Effector CD8-positive, alpha-beta T cell (primary cell): ENCODE results near the gene TMX1.

ENCODE experiments used
- DNase-seq: peaks from one replicate; lab custom pipeline; 2025; lab: John Stamatoyannopoulos, UW

Gene TMX1

DNA sequence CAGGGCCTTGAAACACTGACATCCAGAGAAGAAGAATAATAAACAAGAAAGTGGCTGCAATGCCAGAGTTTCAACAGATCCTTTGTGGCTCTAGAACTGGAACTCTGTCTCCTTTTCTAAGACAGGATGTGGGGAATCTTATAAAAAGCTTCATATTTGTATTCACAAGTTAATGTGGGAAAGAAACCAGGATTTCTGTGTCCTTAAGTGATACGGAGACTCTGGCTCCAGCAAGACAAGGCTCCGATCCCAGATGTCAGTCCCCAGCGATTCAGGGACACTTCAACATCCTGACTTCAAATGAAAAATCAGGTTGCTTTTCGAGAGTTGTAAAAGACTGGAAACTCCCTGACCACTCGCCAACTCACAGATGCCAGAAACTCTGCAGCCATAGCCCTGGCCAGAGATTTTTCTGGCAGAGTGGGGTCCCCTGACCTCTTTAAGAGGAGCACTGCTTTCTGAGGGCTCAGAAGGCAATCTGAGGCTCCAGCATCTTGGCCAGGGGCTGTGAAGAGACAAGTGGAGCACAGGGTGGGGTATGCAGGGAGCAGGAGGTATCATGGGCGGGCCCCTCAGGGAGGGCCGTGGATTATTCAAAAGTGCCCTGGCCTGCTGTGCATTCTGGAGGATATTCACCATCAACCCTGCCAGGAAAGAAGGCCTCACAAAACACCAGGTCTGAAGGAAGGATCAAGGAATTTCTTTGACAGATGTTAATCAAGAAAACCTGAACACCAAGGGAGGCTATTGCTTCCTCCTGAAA, 53.3 kb downstream of the TMX1 start:
- DNase-seq, result no peak

DNA sequence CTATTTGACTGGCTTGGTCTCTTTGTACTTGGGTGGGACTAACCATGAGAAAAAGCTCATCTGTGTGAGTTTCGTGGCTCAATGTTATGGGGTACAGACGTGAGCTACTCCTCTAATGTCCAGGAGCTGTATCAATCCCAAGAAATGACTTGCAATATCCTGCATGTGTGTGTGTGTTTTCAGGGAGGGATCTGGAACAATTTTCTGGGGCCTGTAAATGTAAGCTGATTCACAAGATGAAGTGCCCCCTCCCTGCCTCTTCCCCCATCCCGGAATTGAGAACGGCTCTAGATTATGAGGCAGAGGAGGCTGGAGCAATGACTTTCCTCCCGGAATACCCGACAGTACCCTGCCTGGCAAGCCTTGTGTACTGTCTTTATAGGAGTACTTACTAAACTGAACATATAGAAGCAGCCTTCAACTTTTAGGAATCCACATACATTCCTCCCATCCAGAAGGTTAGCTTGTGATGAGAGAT, 53.9 kb downstream of the TMX1 start:
- no peak for DNase-seq

DNA sequence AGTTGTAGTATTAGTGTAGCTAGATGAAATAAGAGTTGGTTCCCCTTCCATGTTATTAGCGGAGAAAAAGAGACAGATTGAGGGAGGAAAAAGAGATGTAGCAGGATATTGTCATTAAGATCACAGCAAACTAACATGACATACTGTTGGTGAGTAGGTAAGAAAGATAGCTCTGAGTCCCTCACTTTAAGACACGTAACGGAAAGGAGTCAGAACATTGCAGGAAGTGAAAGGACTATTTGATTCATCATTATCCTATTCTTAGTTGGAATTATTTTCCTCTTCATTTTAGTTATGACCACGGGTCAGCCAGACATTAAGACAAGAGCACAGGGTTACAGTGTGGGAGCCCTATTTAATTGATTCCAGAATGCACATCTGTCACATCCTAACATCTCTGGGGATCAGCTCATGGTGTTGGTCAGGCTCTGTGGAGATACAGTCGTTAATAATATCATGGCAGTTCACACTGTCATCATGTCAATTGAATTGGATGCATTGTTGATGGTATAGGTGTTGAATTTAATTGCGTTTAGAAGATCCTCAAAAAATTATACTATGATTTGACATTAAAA, 55.0 kb downstream of the TMX1 start:
- no peak for DNase-seq

DNA sequence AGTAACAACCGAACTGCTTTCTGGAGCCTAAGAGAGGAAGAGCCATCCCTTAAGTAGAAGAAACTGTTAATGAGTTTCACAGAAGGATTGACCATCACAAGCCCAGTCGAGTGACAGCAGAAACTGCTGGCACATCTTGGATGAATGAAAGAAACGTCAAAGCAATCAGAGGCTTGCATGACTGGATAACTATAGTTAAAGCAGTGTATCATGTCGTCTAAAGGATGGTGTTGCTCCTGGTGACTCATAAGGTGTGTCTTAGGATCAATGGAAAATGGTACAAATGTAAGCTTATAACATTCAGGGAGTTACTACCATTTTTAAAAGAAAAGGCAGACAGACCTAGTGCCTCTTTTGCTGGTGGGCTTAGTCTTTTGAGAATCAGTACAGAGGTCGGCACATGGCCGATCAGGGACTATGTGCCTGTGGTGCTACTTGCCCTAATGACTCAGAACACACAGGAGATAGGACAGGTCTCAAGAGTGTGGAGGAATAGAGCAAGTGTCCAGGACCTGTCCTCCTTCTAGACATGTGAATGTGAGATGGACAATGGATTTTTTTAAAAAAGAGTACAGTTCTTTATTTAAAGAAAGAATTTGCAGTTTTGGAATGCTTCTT, 55.7 kb downstream of the TMX1 start:
- no peak for DNase-seq

DNA sequence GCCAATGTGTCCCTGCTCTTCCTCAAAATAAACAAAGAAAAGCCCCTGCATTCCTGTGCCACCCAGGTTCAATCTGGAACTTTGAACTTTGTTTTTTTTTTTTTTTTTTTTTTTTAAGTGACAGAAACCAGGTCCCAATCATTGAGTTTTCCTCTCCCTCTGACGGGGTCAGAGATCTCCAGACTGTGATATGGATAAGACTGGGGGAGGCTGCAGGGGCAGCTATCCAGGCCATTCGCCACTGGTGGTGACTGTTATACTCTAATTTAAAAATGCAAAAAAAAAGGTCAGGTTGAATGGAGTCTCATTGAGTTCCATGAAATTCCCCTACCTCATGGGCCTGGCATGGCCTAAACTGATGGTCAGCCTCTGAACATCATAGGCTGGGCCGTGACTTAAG, 57.0 kb downstream of the TMX1 start:
- no peak for DNase-seq

DNA sequence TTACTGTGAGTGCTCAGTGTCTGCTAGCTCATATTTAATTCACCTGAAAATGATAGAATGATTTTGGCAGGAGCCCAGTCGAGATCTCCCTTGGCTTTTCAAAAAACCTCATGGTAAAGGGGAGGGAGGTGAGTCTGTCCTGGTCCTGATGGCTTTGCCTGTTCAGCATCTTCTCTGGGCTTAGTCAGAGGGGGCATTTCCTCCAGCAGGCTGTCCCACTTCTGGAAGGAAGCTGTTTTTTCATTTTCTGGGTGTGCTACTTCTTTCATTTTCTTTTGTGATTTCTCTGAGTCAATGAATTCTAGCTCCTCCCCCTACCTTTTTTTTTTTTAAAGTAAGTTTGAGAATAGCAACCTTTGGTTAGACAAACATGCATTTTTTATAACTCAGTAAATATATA, 58.8 kb downstream of the TMX1 start:
- DNase-seq, result no peak

DNA sequence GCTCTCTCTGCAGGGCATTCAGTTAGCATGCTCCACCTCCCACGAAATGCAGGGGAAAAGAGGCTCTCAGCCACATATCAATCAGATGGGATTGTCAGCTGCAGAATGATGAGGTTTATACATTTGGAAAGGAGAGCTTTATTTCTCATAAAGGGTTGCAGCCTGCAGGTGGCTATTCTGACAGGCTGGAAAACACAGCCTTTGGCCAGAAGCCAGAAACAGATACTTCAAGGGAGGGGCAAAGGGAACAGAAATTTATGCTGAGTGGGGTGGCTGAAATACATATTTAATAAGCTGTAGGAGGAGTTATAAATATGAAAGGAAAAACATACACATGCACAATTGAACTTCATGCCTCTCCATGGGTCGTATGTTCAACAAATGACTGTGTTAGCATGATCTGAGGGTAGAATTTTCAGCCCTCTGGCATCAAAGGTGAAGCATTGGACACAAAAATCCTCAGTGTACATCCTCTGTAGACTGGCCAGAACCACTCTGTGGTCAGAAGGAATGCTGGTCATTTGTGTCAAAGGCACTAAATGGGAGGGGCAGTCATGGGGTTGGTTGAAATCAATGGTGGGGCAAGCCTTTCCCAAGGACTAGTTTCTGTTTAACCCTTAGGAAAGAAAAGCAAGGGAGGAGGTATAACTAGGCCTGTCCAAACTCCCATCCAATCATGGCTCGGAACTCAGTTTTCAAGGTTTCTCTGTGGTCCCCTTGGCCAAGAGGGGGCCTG, 62.4 kb downstream of the TMX1 start:
- no peak for DNase-seq

DNA sequence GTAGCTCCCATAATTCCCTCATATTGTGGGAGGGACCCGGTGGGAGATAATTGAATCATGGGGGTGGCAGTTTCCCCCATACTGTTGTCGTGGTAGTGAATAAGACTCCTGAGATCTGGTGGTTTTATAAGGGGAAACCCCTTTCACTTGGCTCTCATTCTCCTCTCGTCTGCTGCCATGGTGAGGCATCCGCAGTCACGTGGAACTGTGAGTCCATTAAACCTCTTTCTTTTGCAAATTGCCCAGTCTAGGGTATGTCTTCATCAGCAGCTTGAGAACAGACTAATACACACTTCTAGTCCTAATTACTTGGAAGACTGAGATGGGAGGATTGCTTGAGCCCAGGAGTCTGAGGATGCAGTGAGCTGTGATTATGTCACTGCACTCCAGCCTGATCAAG, 64.4 kb downstream of the TMX1 start:
- no peak for DNase-seq

DNA sequence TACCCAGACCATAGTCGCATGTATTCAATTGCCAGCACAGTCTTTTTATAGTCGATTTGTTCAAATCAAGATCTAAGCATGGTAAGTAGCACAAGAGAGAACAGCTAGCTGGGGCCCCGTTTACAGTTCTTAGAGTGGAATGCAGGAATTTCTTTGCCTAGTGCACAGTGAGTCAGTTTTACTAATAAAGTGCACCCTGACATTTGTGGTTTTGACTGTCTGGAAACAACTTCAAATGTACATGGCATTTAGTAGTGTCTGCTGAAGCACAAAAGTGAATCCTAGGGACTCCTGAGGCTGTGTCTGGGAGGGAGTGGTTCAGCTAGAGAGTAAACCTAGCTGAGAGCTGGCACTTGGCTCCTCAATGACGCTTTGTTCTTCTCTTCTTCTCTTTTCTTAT, 64.9 kb downstream of the TMX1 start:
- DNase-seq, result no peak

DNA sequence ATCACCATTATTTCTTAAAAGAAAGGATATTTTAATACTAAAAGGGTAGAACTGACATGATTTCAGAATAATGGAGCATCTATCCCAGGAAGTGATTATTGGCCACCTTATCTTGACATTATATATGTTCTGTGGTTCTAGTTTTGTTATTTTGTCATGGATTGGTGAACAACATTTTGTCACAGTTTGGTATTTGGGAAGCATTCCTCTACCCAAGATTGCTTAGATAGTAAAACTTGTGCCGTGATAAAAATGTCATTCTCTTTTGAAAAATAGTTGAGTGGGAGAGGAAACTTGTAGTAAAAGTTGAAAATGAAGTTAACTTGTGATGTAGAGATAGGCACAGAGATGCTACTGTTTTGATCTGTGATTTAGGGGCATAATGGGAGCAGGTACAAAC, 65.7 kb downstream of the TMX1 start:
- no peak for DNase-seq
